ENCODE data around the gene TRIM16.
A peak's percentile ranks its signal among the peaks of the same experiment; 100 is the strongest.
"Not testable (repeated sequence)": the region's sequence is repeated elsewhere in the genome, so short reads cannot be mapped to it uniquely, and the experiment has no call there.

The TRIM16 gene

GRCh38 chr17:15683824-15684478 lies at the start of gene TRIM16:
TSS of gene TRIM16 (minus strand) at chr17:15684311. CDS start at chr17:15651609, 32,702 bp downstream.
- DNase-seq: peak; percentile 32

- not testable (repeated sequence) for DNase-seq
Observed at GRCh38 chr17:15733174-15733789, 49.2 kb upstream of the TRIM16 start.

GRCh38 chr17:15731900-15732299 lies 47.8 kb upstream of the TRIM16 start, which contains the start of gene TBC1D26:
TSS of gene TBC1D26 (plus strand) at chr17:15732283. CDS start at chr17:15735349, 3,066 bp downstream.
- not testable (repeated sequence) for DNase-seq

- not testable (repeated sequence) for DNase-seq
Observed at GRCh38 chr17:15730535-15730934, 46.4 kb upstream of the TRIM16 start.

- not testable (repeated sequence) for DNase-seq
Observed at GRCh38 chr17:15716601-15717563, 32.8 kb upstream of the TRIM16 start.

- DNase-seq: not testable (repeated sequence)
Observed at GRCh38 chr17:15708879-15709278, 24.8 kb upstream of the TRIM16 start.

- DNase-seq: not testable (repeated sequence)
Observed at GRCh38 chr17:15704813-15705212, 20.7 kb upstream of the TRIM16 start.

GRCh38 chr17:15704239-15704638 lies 20.1 kb upstream of the TRIM16 start:
- DNase-seq: not testable (repeated sequence)

- not testable (repeated sequence) for DNase-seq
Observed at GRCh38 chr17:15699937-15700336, 15.8 kb upstream of the TRIM16 start.

GRCh38 chr17:15699413-15699924 lies 15.4 kb upstream of the TRIM16 start, which contains the start of gene ZNF286A:
TSS of gene ZNF286A (plus strand) at chr17:15699752. CDS start at chr17:15700330, 578 bp downstream.
- DNase-seq: peak; percentile 91

GRCh38 chr17:15698967-15699366 lies 14.9 kb upstream of the TRIM16 start:
- not testable (repeated sequence) for DNase-seq

GRCh38 chr17:15687494-15687893 lies 3.4 kb upstream of the TRIM16 start:
- DNase-seq: not testable (repeated sequence)

- not testable (repeated sequence) for DNase-seq
Observed at GRCh38 chr17:15683135-15683534, 976 bp downstream of the TRIM16 start.

- not testable (repeated sequence) for DNase-seq
Observed at GRCh38 chr17:15675991-15676390, 8.1 kb downstream of the TRIM16 start.

- DNase-seq: not testable (repeated sequence)
Observed at GRCh38 chr17:15674640-15675039, 9.5 kb downstream of the TRIM16 start.

GRCh38 chr17:15669526-15669925 lies 14.6 kb downstream of the TRIM16 start:
- DNase-seq: not testable (repeated sequence)

GRCh38 chr17:15663691-15664090 lies 20.4 kb downstream of the TRIM16 start:
- DNase-seq: no peak

- DNase-seq: no peak
Observed at GRCh38 chr17:15663176-15663575, 20.9 kb downstream of the TRIM16 start.

GRCh38 chr17:15662681-15663080 lies 21.4 kb downstream of the TRIM16 start:
- DNase-seq: no peak

- no peak for DNase-seq
Observed at GRCh38 chr17:15660077-15660476, 24.0 kb downstream of the TRIM16 start.

- no peak for DNase-seq
Observed at GRCh38 chr17:15659663-15660062, 24.4 kb downstream of the TRIM16 start.

- no peak for DNase-seq
Observed at GRCh38 chr17:15659236-15659635, 24.9 kb downstream of the TRIM16 start.

- DNase-seq: no peak
Observed at GRCh38 chr17:15658296-15658695, 25.8 kb downstream of the TRIM16 start.

All from GDM1 (cell line).